Measurements from ENCODE around the gene NFU1.

NFU1 gene

DNA sequence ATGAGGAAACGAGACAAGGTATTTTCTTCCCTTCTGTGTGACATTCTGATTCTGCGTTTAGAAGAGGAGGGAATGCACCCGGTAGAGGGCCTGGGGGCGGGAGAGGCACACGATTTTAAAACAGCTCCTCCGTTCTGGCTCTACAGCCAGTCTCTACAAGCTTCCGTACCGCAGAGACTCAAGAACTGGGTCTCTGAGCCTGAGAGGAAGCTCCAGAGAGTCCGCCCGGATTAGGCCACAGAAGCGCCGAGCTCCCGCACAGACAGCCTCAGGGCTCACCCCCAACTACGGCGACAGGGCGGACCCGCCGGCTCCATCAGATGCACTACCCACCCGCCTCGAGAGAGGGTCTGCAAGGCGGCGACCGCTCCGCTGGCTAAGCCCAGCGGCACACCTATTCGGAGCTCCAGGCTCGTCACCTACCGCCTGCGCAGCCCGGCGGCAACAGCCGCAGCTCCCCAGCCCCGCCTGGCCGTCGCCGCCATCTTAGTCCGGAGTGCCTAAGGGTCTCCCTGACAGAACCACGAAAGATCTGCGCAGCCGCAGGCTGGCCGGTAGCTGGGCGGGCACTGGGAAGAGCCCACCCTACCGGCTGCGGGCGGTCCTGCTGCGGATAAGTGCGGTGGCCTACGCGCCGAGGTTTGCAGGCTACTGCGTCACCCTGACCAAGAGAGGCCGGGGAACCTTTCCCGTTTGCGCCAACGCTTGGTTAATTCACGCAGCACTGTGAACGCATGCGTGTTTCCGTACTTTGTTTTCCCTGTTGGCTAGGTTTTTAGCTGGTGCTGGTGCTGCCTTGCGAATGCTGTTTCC lies at the start of gene NFU1:
NFU1 (minus strand) TSS at position 498 of the 813 bp plus-strand sequence; CDS start at position 485, 13 bp downstream.
- peak; percentile 92 to 94 for DNase-seq

DNA sequence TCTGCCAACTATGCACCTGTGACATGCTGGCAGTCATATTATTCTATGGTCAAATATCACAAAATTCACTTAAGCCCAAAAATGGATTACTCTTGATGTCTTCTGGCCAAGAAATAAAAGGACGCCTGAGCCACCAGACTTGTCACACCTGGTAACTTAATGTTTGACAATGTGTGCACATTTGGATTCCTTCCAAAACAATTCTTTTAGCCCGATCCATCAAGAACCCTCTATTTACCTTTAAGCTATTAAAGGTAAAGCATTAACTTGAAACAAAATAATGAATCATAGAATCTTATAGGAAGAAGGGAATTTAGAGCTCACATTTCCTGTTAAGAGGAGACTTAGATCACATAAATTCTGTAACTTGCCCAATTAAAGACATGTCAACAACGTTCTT lies 46.5 kb upstream of the NFU1 start:
- no peak for DNase-seq

DNA sequence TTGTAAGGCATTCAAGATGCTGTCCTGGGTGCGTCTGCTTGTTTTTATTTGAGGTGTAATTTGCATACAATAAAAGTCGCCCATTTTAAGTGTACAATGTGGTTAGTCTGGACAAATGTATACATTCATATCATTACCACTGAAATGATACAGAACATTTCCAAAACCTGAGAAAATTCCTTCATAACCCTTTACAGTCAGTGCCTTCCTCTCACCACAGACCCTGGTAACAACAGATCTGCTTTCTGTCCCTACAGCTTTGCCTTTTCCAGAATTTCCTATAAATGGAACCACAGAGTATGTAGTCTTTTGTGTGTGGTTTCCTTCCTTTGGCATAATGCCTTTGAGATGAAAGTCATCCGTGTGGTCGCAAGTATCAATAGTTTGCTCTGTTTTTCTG lies 45.8 kb upstream of the NFU1 start:
- no peak for DNase-seq

DNA sequence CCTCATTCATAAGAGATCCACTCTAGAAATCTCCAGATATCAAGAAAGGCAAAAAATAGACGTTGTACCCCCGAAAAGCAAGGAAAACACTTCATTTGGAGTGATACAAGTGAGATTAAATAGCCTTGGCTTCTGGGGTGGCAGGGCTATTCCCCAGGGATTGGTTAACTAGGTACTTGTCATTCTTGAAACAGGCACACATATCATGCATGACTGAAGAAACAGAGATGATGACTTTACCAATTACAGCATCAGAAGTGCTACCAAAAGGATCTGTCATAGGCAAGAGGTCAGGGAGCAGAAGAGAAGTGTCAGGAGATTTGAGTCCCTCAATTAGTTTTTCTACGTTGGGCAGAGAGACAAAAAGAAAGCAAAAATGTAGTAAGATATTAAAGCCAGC lies 45.2 kb upstream of the NFU1 start:
- no peak for DNase-seq

DNA sequence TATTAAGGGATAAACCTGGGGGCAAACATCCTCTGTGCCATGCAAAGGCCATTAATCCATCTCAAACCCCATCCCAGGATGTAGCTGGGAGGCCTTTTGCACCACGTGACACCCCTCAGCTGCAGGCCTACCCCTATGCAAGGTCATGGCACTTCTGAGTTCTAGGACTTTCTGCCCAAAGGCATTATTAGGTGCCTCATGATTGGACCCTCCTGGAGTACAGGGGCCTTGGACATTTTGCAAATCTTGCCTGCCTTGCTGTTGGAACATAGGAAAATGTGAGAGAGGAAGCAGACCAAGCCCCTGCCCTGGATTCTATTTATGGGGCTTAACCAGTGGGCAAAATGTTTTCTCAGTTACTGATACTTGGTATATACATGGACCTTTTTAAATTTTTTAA lies 44.2 kb upstream of the NFU1 start:
- DNase-seq, result no peak

DNA sequence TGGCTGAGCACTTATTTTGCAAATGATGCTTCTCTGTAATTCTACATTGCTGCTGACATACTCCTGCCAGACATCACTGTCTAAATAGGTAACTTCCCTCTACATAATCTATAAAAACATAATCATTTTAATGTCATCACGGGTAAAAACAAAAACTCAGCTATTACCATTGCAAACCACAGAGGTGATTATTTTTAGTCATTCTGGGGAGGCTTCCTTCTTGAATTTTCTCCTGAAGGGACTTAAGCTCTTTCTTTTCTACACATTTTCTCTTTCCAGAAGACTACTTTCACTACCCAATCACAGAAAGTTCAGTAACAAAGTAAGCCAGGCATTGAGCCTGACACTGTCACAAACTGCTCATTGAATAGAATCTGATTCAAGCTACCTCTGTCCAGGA lies 40.4 kb upstream of the NFU1 start:
- DNase-seq, result no peak

DNA sequence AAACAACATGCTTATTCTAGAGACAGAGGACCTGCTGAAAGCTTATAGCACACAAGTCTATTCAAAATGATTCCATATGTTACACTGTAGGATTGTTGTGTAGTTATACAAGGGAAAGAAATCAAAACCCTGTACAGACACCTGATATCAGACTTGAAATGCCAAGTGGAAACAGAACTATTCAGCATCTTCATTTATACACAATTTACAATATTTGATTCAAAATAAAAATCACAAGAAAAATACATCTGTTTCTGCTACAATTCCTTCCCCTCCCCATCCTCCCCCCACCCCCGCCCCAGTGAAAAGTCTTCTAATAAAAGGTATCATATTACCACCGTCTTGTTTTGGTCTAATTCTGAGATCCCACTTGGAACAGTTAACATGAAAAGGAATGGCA lies 37.5 kb upstream of the NFU1 start:
- no peak for DNase-seq

DNA sequence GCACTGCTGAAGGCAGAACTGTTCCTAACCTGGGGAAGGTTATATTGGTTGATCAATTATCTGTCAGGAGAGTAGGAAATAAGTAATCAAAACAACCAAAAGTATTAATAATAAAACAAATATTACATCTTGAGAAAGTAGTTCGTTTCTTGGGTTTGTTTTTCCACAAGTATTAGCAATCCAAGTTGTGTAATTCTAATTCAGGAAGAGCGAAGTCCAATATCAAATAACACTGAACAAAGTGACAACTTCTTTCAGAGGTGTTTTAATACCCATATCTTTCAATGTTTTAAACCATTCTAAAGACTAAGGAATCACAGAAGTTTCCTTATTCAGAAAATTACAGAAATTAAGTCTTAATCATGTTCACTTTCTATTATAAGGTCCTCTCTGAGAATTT lies 34.6 kb upstream of the NFU1 start:
- no peak for DNase-seq

DNA sequence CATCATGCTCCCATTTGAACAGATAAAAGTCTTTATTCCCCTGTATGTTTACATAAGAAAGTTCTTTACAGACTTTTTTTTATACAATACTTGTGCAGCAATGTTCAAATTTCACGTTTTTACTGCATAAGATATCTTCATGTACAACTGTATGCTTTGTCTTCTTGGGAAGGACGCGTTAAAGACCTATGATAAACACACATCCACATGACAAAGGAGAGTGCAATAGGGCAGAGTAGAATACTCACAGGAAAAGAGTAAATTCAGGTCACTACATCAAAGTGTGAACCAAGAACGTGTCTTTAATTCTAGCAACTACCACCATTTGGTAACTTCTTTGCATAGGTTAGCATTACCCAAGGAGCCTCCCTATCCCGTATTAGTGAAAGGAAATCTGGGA lies 33.7 kb upstream of the NFU1 start:
- no peak for DNase-seq

DNA sequence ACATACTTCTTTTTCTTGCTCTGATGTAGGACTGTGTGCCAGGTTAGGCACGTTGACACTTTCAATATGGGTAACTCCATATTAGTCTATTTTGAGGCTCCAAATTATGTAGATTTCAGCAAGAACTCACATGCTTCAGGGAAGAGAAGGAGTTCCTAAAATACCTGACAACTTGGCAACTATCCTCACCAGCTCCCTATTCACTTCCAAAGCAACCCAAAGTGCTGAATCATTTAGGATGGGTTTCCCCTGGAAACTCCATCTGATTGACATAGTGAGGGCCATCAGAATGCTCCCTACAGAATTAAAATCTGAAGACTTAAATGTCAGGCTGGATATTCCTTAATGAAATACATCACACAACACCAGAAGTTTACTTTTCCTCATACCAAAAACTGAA lies 32.5 kb upstream of the NFU1 start:
- DNase-seq, result no peak

DNA sequence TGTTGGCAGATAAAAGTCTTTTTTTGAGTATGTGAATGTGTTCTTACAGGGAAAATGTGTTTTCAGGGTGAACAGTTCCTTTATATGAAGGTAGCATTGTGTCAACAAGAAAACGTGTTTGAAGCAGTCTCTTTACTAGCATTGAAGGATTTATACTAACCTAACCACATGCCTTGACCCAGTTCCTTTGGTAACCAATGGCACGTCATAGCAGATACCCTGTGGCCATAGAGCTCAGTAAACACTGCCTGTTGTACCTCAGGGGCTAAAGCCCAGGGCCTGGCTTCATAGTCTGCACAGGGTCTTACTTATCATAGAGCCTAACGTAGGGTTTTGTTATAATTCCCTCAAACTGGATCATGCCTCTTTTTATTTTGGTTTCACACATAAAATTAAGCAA lies 32.1 kb upstream of the NFU1 start:
- no peak for DNase-seq

DNA sequence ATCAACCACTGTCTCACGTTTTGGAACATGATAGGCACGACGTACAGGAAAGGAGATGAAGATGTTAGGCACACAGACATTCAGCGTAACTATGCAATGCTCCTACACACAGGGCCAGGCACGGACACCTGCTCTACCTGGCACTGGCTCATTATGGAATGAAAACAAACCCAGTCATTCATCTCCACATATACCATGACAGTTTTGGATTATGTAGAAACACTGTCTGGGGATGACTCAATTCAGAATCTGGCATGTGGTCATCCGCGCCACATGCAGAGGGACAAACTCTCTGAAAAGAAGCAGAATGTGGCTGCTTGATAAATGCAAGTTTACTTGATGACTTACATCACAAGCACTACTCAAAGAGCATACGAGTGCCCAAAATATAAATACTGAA lies 29.5 kb upstream of the NFU1 start:
- no peak for DNase-seq

DNA sequence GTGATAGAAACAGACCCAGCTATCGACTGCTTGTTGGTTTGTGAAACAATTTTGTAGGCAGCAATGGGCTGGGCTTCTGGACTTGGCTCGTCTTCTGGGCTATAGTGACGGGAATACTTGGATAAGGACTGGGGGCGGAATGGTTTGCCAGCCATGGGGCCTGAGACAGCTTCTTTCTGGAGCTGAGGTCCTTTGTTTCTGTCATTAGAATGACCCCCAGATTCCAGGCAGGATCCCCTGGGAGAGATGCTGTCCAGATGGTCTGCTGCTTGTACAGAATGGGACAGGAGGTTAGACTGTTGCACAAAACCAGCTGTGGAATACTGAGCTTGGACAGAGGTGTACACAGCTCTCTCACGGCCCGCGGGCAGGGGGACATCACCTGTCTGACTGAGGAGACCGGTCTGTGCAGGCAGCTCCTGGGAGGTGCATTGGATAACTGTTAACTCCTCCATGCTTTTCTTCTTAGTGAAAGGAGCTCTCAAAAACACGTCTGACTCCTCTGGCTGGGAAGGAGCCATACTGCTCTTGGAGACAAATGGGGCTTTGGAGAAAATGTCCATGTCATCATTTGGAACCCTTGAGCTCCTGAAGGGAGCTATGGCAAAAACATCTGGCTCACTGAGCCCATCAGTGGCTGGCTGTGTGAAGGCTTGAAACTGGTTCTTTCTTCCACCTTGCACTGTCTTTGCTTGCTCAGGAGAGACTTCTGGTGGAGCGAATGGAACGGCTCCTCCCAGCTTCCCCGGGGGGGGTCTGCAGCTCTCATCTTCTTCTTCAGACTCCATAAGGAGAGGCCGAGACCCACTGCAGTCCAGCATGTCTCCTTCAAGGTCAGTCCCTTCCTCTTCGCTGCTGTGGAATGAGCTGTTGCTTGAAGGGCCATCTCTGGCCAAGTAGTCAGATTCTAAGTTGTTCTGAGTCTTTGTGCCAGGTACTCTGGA lies 28.6 kb upstream of the NFU1 start:
- no peak for DNase-seq

DNA sequence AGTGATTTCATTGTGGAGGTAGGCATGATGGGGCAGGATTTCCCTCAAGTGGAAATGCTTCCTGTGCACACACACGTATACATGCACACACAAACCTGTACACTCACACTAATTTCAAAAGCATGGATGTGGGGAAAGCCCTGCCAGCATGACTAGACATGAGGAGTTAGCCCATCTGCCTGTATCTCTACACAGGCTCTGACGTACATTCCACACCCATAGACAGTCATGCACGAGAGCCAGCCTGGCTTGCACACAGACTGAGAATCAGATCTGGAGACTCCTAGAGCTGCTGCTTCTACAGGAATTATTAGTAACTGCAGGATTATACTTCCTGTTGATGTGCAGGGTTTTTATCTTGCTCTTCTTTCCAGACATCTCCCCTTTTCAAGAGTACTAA lies 27.3 kb upstream of the NFU1 start:
- no peak for DNase-seq

DNA sequence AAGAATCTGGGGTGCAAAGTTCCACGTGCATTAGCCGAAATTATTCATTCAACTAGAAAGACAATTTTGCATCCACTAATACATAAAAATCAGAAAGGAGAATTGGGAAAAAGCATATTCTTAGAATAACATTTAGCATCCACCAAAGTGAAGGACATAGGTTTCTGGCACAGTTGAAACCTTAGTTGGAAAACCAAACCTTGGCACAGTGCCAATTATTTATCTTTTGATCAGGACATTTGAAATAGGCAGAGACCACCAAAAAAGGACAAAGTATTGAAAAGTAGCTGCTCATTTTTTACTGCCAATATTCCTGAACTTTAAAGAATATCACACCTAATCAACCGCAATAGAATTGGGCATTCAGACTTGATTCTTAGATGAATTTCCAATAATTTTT lies 25.5 kb upstream of the NFU1 start:
- DNase-seq, result no peak

DNA sequence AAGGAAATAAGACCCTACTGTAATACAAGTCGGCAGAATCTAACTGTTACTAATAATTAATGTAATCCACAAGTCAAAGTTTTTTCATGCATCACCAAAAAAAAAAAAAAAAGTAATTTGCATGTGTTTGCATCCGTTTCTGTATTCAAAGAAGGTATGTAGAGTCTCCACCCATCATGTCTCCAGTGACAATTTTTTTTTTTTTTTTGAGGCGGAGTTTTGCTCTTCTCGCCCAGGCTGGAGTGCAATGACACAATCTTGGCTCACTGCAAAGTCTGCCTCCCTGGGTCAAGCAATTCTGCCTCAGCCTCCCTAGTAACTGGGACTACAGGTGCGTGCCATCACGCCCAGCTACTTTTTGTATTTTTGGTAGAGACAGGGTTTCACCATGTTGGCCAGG lies 24.2 kb upstream of the NFU1 start:
- no peak for DNase-seq

DNA sequence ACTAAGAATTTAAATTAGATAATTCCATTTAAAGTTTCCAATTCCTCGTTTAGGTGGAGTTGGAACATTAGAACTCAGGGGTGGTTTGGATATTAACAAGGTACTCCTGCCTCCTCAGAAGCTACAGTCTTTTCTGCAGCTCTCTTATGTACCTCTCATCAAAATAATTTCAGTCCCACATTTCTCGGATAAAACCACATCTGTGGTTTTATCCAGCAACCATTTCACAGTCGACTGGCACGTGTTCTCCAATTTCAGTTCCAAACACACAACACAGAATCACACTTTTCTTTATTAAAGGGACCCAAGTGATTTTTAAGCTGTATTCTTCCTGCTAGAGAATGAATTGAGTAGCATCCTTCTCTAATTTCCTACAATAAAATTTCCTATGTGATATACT lies 22.7 kb upstream of the NFU1 start:
- no peak for DNase-seq

DNA sequence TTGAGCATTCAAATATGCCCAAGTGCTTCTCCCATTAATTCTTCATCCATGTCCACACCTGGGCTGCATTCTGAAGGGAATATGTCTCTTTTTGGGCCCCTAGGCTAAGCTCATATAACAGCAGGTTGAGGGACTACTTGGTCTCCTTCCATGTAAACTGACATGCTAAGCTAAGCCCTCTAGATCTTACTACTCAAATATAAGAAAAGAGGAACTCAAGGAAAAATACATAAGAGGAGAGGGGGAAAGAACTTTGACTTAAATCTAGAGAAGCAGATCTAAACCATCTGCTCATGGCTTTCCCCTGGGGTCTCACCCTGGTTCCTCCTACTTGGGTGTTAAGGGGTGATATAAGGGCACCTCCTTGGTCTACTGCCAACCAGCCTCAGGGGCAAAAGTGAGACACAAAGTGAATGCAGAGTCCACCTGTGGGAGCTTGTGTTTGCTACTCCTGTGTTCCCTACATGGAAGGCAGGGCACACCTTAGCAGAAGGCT lies 19.8 kb upstream of the NFU1 start:
- DNase-seq, result no peak

DNA sequence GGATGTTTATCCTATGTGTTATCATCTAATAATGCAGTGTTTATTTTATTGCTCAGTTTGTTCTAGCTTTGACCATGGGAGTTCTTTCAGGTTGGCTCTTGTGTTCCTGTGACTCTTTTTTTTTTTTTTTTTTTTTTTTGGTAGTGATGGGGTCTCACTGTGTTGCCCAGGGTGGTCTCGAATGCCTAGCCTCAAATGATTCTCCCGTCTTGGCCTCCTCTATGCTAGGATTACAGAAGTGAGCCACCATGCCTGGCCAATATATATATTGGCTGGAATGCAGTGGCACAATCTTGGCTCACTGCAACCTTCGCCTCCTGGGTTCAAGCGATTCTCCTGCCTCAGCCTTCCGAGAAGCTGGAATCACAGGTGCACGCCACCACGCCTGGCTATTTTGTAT lies 18.9 kb upstream of the NFU1 start:
- DNase-seq, result no peak

DNA sequence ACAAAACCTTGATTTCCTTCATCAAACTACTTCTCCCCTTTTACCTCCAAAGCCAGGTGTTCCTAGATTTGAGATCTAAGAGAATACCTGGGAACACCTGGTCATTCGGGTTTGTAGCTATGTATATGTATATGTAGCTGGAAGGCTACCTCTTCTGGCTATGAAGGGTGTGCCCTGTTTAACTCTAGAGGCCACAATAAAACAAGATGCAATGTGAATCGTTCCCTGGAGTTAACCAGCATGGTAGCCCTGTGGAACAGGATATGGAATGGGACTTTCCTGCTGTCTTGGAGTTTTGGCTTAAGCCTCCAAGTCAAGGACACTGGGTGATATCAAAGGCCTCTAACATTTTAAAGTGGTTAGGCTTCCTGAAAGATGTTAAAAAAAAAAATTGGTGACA lies 17.7 kb upstream of the NFU1 start:
- DNase-seq, result no peak

DNA sequence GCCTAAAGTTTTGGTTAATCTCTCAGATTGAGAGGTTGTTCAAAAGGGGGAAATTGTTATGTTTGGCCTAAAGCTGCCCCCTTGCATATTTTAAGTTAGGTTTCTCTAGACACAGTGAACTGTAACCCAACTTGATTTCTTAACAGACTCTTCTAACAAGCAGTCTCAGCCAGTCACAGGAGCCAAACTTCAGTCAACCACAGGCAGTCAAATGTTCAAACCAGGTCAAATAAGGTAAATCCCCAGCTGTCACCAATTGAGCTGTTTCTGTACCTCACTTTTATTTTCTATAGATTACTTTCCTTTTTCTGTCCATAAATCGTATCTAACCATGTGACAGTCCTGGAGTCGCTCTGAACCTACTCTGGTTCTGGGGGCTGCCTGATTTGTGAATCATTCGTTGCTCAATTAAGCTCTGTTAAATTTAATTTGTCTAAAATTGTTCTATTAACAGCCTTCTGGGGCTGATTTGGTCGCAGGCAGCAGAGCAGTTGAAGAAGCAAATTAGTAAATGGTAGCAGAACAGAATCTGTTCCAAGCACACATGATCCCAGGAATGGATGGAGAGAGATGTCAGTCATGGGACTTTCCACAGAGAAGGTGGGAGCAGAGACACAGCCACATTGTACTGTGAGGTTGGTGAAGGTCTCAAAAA lies 16.4 kb upstream of the NFU1 start:
- DNase-seq, result peak in 1 of 2 experiments; percentile 36

DNA sequence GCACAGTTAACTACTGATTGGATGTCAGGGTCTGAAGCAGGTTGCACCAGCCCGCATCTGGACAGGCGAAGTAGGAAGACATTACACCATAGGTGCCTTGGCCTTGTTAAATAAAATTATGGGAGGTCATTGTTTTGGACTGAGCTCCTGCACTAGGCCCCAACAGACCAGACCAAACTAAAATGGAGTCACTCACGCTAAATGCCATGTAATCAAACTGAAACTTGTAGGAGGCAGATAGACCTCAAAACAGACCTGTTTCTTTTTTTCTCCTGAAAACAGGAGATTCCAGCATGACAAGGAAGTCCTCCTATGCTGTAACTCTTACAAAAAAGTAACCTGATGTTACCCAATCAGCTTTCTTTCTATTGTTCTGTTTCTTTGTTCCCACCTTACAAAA lies 15.5 kb upstream of the NFU1 start:
- no peak for DNase-seq

DNA sequence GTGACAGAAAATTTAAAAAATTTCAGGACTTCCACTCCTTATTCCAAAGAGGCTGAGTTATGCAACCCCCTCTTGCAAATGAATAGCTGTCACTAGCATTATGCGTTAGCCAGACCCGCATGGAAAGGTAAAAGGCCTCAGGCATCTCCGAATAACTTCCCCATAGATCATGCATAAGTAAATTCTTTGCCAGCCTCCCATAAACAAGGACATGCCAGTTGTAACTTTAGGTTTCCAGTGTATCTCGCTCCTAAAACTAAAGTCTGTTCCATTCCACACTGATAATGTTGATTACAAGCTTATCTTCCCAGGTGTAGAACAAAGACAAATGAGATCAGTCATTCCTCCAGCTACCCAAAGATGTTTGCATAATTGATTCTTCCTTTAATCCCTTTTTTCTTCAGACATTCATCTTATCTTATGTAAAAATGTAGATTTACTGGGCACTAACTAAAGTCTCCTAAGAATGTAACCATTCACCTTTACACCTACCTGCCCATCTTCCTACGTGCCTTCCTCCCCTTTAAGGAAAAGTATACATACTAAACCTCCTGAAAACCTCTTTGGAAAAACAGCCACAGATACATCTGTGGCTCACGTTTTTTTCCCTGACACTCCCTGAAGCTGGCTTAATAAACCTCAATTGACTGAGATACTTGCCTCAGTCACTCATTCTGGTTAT lies 13.6 kb upstream of the NFU1 start:
- DNase-seq, result no peak

Measured in activated T-cell treated with anti-CD3 and anti-CD28 coated beads, Interleukin-2, amount 50 U/mL, for 48 hours (primary cell).